CD4-positive, alpha-beta T cell treated with Interleukin-15 for 1 hour (primary cell): Measurements from ENCODE around the gene CCL3.
"Not testable (repeated sequence)": the region's sequence is repeated elsewhere in the genome, so short reads cannot be mapped to it uniquely, and the experiment has no call there.

Experiments used
- DNase-seq: peaks from one replicate; pipeline ENCODE4 v3.0.0-alpha.2; 2020

CCL3 gene

DNA sequence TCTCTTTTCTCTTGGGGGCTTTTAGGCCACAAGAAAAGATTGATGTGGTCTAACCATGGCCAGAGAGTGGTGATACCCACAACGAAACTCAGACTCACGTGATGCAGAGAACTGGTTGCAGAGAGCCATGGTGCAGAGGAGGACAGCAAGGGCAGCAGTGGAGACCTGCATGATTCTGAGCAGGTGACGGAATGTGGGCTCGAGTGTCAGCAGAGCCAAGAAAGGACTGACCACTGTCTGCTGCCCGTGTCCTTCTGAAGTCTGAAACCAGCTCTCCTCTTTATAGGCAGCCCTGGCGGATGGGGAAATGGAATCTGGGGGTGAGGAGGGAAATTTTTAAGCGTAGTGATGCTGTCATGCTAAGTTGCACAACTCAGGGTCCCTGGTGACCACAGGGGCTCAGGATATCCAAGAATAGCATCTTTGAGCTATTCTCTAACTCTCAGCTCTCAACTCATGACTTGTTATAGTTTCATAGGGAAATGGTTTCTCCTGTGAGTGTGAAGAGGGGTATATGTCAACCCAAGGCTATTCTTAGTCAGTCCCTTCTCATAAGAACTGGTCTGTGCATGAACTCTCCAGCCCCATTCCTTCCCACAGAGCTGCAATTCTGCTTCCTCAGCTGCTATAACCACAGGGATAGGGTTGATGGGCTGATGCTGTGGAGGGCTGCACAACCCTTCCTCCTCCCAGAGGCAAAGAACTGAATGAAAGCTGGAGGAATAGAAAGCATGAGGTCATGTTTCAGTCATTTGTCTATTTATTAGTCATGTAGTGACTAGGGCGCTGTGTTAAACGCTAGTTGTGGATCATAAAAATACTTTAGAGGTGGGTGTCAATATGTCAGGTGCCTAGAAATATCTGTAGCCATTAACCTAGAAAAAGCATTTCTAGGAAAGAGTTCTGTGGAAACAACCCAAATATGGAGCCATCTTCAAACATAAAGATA lies at the start of gene CCL3:
Gene CCL3 (minus strand): TSS at position 256 of the 949 bp plus-strand sequence. CDS start 85 bp downstream, at position 171.
- DNase-seq: peak; percentile 82

DNA sequence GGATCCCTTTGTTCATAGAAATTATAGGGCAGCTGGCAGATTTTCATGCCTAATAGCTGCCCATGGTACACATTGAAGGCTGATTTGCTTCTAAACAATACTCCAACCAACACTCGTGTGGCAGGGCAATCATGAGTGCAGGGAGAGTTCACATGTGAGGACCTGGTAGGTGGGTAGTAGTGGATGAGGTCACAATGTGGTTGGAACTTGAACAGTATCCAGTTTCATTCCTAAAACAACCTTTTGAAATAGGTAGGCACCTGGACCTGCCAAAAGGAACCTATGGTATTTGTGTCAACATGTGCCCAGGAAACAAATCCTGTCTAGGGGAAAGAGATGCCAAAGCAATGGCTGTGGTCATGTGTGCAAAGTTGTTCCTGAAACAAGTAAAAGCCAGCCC lies 46.5 kb upstream of the CCL3 start:
- no peak for DNase-seq

DNA sequence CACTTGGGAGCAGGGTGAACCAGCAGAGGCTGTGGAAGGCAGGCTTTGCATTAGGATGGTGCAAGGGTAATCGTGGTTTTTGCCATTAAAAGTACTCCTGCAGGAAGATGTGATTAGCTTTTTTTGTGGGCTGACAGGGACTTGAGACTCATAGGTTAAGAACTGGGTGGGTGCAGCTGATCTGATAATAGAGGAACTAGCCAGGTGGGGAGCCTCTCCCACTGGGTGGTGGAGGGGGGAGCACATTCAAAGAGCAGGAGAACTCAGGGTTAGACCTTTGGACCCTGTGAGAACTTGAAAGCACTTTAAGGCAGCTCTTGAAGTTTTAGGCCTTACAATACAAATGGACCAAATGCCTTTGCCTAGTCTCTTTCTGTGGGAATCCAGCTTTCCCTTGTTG lies 46.1 kb upstream of the CCL3 start:
- DNase-seq: no peak

DNA sequence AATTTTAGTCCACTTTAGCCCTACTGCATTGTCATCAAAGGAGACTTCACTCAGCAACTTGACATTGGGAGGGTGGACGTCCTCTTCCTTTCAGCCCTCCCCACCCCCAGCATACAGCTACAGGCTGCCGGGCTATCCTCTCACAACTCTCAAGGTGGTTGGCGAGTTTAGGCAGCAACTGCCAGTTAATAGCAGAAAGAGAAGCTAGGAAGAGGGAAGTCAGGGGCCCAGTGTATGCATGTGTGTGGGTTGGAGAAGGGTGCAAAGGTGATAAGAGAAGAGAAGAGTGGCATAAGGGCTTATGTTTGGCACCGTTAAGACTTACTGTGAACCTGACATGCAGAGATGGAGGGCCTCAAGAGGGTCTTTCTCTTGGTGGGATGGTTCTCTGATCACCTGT lies 45.5 kb upstream of the CCL3 start:
- DNase-seq: no peak

DNA sequence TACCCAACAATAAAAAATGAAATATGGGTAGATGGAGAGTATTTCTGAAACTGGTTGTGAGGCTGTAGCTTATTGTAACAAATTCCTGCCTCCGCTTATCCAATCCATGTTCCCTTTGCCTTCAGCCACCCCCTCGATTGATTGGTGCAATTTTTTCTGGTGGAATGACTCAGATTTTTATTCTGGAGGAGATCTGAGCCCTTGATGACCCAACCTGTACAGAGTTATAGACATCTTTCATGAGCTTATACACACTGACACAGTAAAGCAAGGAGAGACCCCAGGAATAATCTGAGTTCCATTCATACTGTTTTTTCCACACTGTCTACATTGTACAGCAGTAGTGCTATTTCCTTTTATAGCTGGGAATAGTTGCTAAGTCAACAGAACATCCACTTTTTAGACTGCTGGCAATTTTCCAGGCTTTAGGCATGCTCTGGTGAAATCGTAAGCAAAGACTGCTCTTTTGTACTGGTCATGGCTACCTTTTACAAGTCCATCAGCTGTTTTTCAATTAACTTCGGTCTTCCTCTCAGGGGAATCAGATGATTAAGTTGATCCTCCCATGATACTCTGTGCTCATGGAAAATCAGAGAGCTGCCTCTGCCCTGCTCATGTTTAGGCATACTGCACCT lies 43.8 kb upstream of the CCL3 start:
- no peak for DNase-seq

DNA sequence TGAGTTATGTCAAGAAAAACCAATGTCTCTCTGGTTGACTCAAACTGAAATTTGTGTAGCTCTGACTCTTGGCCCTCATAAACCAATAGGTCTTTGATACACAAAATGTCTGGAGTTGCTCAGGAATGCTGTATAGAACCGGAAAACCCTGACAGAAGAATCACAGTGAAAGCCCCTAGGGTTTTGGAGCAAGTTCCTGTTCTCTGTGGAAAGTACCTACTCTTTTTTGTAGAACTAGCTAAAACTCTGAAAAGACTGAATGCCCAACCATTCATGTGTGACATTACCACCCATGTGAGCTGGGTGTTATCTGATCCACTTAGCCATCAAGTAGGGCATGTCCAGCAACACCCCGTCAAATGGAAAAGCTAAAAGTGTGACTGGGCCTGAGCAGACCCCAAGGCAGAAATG lies 42.5 kb upstream of the CCL3 start:
- DNase-seq: no peak

DNA sequence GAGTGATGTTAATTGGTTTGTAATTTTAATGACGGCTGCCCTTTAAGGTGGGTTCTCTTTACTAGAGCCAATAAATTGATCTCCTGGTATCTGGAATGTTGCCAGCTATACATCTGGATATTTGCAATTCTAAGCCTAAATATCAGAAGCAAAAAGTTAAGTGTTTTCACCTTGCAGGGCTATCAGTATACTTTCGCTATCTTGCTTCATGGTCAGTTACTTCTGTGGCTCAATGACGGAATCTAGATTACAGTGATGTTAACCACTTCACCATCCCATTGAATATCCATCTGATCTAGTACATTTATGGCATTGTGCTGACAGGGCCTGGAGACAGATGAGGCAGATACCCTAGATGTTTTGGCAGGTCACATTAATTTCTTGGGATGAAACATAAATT lies 42.0 kb upstream of the CCL3 start:
- no peak for DNase-seq

DNA sequence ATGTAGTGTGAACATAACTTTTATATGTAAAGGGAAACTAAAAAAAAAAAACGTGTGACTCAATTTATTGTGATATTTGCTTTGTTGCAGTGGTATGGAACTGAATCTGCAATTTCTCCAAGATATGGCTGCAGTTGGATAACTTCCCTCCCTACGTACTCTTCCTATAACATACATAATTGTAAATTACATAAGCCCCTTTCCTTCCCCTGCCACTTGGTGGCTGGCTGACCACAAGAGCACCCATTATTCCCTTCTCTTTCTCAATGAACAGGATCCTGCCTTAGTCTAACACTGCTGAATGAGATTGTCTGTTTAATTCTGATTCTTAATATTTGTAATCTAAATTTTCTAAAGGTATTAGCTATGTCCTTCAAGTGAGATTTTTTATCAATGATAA lies 41.5 kb upstream of the CCL3 start:
- DNase-seq: no peak

DNA sequence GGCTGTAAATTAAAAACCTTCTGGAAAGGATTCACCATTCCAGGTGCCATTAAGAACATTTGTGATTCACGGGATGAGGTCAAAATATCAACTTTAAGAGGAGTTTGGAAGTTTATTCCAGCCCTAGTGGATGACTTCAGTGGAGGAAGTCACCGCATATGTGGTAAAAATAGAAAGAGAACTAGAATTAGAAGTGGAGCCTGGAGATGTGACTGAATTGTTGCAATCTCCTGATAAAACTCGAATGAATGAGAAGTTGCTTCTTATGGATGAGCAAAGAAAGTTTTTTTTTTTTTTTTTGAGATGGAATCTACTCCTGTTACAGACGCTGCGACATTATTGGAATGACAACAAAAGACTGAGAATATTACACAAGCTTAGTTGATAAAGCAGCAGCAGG lies 40.4 kb upstream of the CCL3 start:
- DNase-seq: no peak

DNA sequence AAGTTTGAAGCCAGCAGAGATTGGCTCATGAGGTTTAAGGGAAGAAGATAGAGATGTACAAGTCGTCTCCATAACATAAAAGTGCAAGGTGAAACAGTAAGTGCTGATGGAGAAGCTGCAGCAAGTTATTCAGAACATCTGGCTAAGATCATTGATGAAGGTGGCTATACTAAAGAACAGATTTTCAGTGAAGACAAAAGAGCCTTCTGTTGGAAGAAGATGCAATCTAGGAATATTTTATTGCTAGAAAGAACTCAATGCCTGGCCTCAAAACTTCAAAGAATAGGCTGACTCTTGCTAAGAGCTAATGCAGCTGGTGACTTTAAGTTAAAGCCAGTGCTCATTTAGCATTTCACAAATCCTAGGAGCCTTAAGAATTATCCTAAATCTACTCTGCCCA lies 39.7 kb upstream of the CCL3 start:
- no peak for DNase-seq

DNA sequence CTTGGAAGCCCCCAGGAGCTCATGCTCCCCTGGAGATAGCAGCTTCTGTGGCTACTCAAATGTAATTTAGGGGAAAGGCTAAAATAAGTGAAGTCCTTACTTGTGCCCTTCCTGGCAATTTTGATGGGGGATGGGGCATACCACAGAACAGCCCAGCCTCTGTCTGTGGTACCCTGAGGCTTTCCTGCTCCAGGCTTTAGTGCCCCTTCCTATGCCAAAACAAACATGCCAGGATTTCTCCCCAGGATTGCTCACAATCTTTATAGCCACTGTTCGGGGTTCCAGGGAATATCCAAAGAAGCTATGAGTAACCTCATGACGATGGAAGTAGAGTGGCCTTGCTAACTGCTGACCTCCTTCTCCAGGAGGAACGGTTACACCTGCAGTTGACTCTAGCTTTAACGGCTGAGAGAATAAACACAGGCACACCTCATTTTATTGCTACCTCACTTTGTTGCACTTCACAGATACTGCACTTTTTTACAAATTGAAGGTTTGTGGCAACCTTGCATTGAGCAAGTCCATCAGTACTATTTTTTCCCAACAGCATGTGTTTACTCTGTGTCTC lies 38.6 kb upstream of the CCL3 start:
- no peak for DNase-seq

DNA sequence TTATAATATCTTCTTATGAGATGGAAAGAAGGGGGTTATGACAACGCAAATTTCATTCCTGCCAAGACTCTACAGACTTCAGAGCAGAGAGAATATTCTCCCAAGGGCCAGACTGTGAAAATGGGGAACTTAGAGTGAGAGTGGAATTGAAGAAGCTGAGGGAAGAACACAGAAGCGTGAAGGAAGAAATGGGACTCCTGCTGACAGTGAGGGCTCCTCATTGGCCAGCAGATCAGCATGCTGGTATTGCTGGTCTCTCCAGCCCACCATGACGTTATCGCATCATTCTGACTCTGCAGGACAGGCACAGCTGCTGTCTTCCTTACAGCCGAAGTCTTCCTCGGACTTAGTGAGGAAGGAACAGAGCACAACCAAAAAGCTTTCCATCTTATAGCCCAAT lies 38.0 kb upstream of the CCL3 start:
- no peak for DNase-seq

DNA sequence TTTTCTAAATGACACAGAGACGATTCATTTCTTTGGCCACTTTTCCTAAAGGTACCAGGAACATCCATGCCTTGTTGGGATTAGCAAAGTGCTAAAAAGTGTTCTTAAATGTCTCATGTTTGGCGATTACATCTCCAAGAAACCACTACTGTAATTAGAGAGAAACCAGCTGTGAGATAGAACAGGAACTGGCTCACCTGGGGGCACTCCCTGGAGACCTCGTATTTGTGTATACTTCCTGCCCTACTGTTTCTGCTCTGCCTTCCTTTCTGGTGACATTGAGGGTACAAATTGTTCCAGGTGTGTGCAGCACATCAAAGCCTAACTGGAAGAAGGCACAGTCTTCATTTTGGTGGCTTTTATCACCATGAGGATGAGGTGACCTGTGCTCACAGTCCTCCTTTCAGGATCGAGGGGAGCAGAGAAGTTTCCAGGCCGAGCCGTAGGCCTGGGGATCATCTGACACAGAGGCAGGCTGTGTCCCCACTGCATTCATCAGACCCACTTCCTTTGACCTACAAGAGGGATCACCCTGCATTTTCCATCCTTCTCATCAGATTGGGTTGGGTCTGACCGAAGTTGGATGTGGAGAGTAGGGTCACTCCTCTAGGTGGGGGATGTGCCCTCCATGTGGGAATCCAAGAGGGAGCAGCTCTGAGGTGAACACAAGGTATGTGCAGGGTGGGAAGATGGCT lies 37.4 kb upstream of the CCL3 start:
- peak; percentile 49 for DNase-seq

DNA sequence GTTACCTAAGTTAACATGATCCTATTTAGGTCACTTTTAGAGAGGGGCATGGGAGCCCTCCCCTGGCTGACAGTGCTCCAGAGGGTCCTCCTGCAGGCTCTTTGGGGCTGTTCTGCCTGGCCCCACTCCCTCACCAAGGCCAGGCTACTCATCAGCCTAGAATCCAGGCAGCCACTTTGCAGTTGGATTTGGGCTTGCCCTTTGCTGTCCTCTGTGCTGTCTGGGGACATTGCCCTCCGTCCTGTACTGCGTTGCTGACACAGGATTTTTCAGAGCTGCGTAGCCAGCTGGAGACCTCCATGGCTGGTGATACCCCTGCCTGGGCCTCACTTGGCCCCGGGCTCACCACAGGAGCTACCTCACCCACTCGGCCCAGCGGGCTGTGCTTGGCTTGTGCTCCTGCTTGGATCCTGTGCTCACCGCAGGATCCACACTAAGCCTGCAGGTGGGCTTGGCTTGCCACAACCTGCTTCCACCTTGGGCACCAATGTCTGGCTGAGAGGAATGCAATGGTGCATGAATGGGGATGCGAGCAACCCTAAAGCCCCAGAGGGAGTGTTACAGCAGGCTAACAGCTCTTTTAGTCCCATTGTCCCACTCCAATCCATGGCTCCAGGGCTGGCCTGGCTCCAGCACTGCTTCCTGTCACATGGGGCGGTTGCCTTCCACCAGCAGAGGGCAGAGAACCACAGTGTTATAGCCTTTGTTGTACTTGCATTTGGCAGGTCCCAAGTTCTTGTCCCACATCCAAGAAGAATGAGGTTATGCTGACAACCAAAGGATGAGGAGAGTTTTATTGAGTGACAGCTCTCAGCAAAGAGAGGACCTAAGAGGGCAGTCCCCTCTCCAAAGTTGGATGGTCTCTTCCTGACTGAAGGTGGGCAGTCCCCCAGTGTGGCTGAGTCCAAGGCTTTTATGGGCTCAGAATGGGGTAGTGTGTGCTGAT lies 35.2 kb upstream of the CCL3 start:
- no peak for DNase-seq

DNA sequence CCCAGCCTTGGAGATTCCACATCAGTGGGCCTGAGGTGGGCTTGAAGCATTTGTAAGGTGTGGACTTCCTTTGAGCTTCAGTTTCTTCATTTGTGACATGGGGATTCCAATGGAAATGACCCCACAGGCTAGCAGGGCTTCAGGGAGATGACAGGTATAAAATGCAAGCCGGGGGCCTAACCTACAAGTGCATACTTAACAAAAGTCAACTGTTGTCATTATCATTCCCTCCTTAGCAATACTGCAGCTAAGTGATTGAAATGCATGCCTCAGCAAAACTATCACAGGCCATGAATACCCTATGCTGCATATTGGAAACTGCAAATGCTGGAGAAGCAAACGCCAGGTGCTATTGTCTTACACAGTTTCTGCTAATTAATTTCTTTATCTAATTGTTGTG lies 33.5 kb upstream of the CCL3 start:
- DNase-seq: no peak

DNA sequence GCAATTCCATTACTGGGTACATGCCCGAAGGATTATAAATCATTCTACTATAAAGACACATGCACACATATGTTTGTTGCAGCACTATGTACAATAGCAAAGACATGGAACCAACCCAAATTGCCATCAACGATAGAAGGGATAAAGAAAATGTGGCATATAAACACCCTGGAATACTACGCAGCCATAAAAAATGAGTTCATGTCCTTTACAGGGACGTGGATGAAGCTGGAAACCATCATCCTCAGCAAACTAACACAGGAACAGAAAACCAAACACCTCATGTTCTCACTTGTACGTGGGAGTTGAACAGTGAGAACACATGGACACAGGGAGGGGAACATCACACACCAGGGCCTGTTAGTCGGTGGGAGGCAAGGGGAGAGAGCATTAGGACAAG lies 31.2 kb upstream of the CCL3 start:
- not testable (repeated sequence) for DNase-seq

DNA sequence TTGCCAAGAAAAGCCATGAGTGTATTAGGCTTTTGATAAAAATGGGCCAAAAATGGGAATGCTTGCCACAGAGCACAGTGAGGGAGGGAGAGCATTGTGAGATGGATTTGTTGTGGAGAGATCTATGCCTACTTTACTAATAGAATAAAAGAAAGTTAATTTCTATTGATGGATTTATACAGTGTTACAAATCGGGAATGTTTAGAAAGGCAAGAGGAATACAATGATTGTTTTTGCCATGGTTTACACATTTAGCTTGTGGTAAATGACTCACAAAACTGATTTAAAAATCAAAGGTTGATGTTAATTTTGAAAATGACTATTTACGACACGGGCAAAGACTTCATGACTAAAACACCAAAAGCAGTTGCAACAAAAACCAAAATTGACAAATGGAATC lies 30.3 kb upstream of the CCL3 start:
- DNase-seq: no peak

DNA sequence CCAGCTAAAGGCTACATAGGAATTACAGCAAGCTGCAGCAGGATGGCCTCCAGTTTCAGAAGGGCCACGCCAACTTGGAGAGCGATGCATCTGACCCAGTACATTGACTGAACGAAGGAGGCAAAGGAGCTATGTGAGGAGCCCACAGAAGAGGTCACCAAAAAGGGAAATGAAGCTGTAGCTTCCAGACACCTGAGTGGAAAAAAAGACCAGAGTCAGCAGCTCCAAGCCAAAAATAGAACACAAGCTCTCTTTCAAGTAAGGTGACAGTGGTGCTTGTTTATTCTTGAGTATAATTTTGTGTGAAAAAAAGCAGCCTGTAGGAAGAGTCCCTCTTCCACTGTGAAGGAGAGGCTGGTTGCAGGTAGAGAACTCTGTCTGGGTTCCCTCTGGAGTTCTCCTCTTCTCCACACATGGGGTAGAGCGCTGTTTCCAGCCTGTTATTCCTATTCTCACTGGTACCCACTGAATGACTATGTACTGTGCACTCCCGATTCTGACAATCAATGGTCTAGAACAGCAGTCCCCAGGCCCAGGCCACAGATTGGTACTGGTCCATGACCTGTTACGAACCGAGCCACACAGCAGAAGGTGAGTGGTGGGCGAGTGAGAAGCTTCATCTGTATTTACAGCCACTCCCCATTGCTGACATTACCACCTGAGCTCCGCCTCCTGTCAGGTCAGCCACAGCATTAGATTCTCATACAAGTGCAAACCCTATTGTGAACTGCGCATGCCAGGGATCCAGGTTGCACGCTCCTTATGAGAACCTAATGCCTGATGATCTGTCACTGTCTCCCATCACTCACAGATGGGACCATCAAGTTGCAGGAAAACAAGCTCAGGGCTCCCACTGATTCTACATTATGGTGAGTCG lies 28.8 kb upstream of the CCL3 start:
- no peak for DNase-seq

DNA sequence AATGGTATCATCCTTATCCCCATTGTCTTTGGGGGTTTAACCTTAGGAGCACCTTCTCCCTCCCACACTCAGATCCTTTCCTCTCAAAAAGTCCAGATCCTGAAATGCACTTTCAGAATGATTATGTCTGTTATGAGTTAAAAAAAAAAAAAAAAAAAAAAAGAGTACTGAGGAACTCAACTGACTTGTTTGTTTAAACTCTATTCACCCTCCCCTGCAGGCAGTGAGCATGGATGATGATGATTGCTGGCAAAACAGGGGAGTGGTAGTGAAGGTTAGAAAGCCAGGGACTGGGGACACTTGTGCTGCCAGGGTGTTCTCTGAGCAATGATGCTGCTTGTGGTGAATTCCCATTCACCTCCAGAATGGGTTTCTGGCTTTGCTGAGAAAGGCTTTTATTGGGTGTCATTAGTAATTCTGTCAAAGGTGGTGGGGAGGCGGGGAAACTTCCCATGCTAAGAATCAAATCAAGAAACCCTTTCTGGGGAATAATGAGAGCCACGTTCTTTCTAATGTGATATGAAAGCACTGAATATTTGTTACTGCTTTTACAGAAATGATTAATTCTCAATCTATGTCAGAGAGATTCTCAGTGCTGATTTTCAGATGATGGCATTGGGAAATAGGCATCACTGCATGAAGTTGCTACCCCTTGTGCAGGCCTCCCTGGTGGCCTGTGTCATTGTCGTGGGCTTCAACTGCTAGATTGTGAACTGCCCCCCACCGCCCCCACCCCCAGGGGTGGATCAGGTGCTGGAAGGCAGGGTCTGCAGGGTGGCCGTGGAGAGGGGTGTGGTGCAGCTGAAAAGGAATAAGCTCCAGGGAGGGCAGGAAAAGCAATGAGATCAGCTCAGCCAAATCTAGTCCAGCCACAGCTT lies 27.8 kb upstream of the CCL3 start:
- no peak for DNase-seq

DNA sequence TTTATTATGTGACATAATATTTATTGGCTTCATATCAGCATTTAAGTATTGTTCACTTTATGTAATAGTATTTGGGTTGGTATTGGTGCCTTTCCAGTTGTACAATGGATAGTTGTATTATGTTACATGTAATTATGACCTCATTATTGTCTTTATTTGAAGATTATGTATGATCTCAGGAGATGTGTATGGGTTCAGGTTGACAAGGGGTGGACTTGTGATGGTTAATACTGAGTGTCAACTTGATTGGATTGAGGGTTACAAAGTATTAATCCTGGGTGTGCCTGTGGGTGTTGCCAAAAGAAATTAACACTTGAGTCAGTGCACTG lies 25.7 kb upstream of the CCL3 start:
- DNase-seq: not testable (repeated sequence)
